ENCODE measurements around the gene CPT1A. TPM values are rescaled to one million over a fixed set of nuclear protein-coding genes. Genes with fewer than 3 reads are reported as not detected.

CPT1A gene
- total RNA-seq, 4 donors from 2014 or later, result 6.9 to 32.1 (median 12.9) TPM

DNA sequence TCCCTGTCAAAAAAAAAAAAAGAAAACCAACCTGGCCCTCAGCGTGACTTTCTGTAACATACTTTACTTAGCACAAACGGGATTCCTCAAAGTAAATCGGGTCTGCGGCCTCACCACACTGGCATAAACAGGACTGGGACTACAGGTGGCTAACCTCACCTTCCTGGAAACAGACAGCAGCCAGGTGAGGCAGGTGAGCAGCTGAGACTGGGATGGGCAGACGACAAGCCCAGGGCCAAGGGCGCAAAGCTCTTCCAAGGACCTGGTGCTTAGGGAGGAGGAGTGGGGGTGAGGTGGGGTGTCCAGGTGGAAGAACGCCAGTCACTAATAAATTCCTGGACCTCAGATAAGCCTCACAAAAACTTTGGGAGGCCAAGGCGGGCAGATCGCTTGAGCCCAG lies 15.0 kb downstream of the CPT1A start:
- TF ChIP-seq, protein P1, sequence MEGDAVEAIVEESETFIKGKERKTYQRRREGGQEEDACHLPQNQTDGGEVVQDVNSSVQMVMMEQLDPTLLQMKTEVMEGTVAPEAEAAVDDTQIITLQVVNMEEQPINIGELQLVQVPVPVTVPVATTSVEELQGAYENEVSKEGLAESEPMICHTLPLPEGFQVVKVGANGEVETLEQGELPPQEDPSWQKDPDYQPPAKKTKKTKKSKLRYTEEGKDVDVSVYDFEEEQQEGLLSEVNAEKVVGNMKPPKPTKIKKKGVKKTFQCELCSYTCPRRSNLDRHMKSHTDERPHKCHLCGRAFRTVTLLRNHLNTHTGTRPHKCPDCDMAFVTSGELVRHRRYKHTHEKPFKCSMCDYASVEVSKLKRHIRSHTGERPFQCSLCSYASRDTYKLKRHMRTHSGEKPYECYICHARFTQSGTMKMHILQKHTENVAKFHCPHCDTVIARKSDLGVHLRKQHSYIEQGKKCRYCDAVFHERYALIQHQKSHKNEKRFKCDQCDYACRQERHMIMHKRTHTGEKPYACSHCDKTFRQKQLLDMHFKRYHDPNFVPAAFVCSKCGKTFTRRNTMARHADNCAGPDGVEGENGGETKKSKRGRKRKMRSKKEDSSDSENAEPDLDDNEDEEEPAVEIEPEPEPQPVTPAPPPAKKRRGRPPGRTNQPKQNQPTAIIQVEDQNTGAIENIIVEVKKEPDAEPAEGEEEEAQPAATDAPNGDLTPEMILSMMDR (IDR thresholded peaks at IDR 0.05 in 4 of 5, conservative IDR thresholded peaks at IDR 0.05 in 1 of 5), result no peak
- no peak for TF ChIP-seq POLR2A (IDR thresholded peaks at IDR 0.05)
- Histone ChIP-seq H3K27me3 (no peaks in the 10 kb centered on the region), H3K4me1 (peaks cover 29 to 30% of the 10 kb centered on the region in 2 donors), H3K27ac (no peak overlapping the region), H3K36me3 (no peaks in the 10 kb centered on the region), H3K4me3 (no peak overlapping the region), H3K9me3 (no peaks in the 10 kb centered on the region)
- intact Hi-C loops (cut with DNase I; ENCODE audit: low total_unique reads), result no loop called here
- ATAC-seq (no peak), DNase-seq (no peak)
- in situ Hi-C loops (cut with MboI; ENCODE audit: low sequenced_read_pairs in 4 of 4), result no loop called here

GRCh38 chr11:68825571-68825970 lies 16.1 kb downstream of the CPT1A start:
- DNase-seq, result no peak
- intact Hi-C loops (cut with DNase I; ENCODE audit: low total_unique reads), result no loop called here
- H3K9me3 ChIP-seq, result no peaks in the 10 kb centered on the region

DNA sequence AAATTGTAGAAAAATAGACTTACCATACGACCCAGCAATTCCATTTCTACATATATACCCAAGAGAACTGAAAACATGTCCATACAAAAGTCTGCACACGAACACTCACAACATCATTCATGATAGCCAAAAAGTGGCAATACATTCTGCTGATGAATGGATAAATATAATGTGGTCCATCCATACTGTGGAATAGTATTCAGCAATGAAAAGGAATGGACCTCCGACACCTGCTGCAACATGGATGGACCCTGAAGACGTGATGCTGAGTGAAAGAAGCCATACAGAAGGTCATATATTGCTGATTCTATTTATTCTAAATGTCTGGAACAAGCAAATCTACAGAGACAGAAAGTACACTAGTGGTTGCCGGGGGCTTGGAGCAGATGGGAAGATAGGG lies 19.2 kb downstream of the CPT1A start:
- Histone ChIP-seq H3K36me3 (no peaks in the 10 kb centered on the region), H3K9me3 (no peaks in the 10 kb centered on the region), H3K27me3 (no peaks in the 10 kb centered on the region), H3K4me1 (no peaks in the 10 kb centered on the region), H3K27ac (no peak overlapping the region), H3K4me3 (no peak overlapping the region)
- no peak for DNase-seq
- ATAC-seq, result no peak
- in situ Hi-C loops (cut with MboI; ENCODE audit: low sequenced_read_pairs in 4 of 4) (no loop called here), intact Hi-C loops (cut with DNase I; ENCODE audit: low total_unique reads) (no loop called here)
- TF ChIP-seq POLR2A (IDR thresholded peaks at IDR 0.05), result no peak
- TF ChIP-seq, protein P1 (IDR thresholded peaks at IDR 0.05 in 4 of 5, conservative IDR thresholded peaks at IDR 0.05 in 1 of 5), result no peak

More at GRCh38 chr11:68825571-68825970, 16.1 kb downstream of the CPT1A start:
- in situ Hi-C loops (cut with MboI; ENCODE audit: low sequenced_read_pairs in 4 of 4), result no loop called here
- Histone ChIP-seq H3K4me3 (no peak overlapping the region), H3K27ac (no peak overlapping the region), H3K4me1 (peaks cover 17 to 19% of the 10 kb centered on the region in 2 donors), H3K36me3 (no peaks in the 10 kb centered on the region), H3K27me3 (no peaks in the 10 kb centered on the region)
- ATAC-seq, result no peak
- TF ChIP-seq, protein P1 (IDR thresholded peaks at IDR 0.05 in 4 of 5, conservative IDR thresholded peaks at IDR 0.05 in 1 of 5), result peak in 1 of 5 experiments; percentile 11
- TF ChIP-seq POLR2A (IDR thresholded peaks at IDR 0.05), result no peak

DNA sequence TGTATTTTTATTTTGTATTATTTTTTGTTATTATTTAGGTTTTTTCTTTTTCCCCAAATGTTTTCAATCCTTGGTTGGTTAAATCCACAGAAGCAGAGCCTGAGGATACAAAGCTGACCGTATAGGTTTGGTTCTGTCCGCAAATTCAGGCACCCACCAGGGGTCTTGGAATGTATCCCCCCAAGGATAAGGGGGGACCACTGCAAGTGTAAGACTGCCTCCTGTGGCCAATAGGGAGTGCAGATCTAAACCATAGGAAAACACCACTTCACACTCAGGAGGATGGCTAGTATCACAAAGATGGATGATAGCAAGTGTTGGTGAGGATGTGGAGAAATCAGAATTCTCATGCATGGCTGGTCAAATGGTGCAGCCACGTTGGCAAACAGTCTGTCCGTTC lies 20.0 kb downstream of the CPT1A start:
- intact Hi-C loops (cut with DNase I; ENCODE audit: low total_unique reads) (no loop called here), in situ Hi-C loops (cut with MboI; ENCODE audit: low sequenced_read_pairs in 4 of 4) (no loop called here)
- Histone ChIP-seq H3K4me3 (no peak overlapping the region), H3K27ac (no peak overlapping the region), H3K27me3 (no peaks in the 10 kb centered on the region), H3K4me1 (no peaks in the 10 kb centered on the region), H3K36me3 (no peaks in the 10 kb centered on the region), H3K9me3 (no peaks in the 10 kb centered on the region)
- no peak for ATAC-seq
- TF ChIP-seq POLR2A (IDR thresholded peaks at IDR 0.05), result no peak
- TF ChIP-seq, protein P1 (IDR thresholded peaks at IDR 0.05 in 4 of 5, conservative IDR thresholded peaks at IDR 0.05 in 1 of 5), result no peak
- no peak for DNase-seq

DNA sequence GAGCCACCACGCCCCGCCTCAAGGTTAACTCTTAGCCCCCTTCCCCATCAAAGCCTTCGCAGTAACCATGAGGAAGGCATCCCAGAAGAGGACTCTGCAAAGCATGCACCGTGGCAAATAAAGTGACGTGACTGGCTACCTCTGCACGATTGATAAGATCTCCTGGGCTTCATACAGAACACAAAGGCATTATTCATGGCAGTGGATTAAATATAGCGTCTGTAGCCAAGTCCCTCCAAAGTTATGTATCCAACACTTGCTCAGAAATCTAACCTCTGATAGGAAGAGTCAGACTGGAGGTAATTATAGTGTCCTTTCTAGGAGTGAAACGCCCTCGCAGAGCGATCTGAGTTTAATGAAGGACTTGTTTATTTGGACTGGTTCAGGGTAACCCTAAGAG lies 22.4 kb downstream of the CPT1A start:
- no peak overlapping the region for H3K4me3 ChIP-seq
- in situ Hi-C loops (cut with MboI; ENCODE audit: low sequenced_read_pairs in 4 of 4), result no loop called here
- peaks cover 0 to 6% of the 10 kb centered on the region in 2 donors for H3K36me3 ChIP-seq
- intact Hi-C loops (cut with DNase I; ENCODE audit: low total_unique reads), result no loop called here
- H3K9me3 ChIP-seq, result no peaks in the 10 kb centered on the region
- no peaks in the 10 kb centered on the region for H3K4me1 ChIP-seq
- TF ChIP-seq, protein P1 (IDR thresholded peaks at IDR 0.05 in 4 of 5, conservative IDR thresholded peaks at IDR 0.05 in 1 of 5), result no peak
- no peaks in the 10 kb centered on the region for H3K27me3 ChIP-seq
- H3K27ac ChIP-seq, result no peak overlapping the region
- DNase-seq (no peak), ATAC-seq (no peak)
